HepG2 (cell line): ENCODE results near the gene KRTAP26-1. TPM values are rescaled to one million over a fixed set of nuclear protein-coding genes. Genes with fewer than 3 reads are reported as not detected.

Experiments used
- ATAC-seq: fragments of 200-7000 bp; cut with Tn5 transposase; 3 replicates; pipeline ENCODE4 v1.9.1; 2020; ENCODE audit warnings: mild to moderate bottlenecking, moderate library complexity
- BruUV-seq: library from RNA; stranded (reverse); fragments of 400-500 nt; replicated peaks from 2 replicates; lab custom pipeline; 2021; lab: Mats Ljungman, UMichigan
- CTCF ChIA-PET: fragments of 300-600 bp; formaldehyde crosslinking; extraction: SDS; loops from one replicate; lab custom pipeline; 2021; ENCODE audit warnings: low total read pairs, inconsistent platforms, low intra/inter-chr PET ratio; lab: Yijun Ruan, JAX
- POLR2A ChIA-PET: fragments of 350-600 bp; sonication (Branson Sonifier 250); formaldehyde crosslinking; loops from one replicate; lab custom pipeline; 2020; ENCODE audit warnings: antibody characterized with exemption, inconsistent platforms; lab: Yijun Ruan, JAX
- DNase-seq: peaks from one replicate; pipeline ENCODE4 v3.0.0-alpha.2; 2015; ENCODE audit warnings: low spot score
- FAIRE-seq: peaks from 3 replicates; lab custom pipeline; 2011; peaks lifted over from hg19 to GRCh38; lab: Jason Lieb, UNC
- H2AFZ ChIP-seq: one replicate; pipeline ENCODE4 v1.6.1; 2011; ENCODE audit warnings: low read length, inconsistent platforms
- H3K27ac ChIP-seq: fragments of 300-600 bp; 3 replicates; pipeline ENCODE4 v1.8.0; 2011; ENCODE audit warnings: mixed run types, mild to moderate bottlenecking, mixed read lengths, low read length, inconsistent platforms; ENCODE audit not compliant: insufficient read depth; ENCODE audit errors: extremely low read length
- H3K27me3 ChIP-seq, 2 experiments: fragments of 200-600 bp in 1 of 2; 2 replicates in 1 of 2; 3 replicates in 1 of 2; pipeline versions ENCODE4 v1.6.0 to v1.8.0; 2011; ENCODE audit warnings: low read length in 2 of 2, mild to moderate bottlenecking in 2 of 2, moderate library complexity in 2 of 2, inconsistent platforms in 1 of 2; ENCODE audit not compliant: insufficient read depth in 2 of 2, control insufficient read depth in 1 of 2
- H3K36me3 ChIP-seq, 2 experiments: fragments of 200-600 bp in 1 of 2; replicated peaks in 1 of 2; 2 replicates in 1 of 2; 3 replicates in 1 of 2; pipeline versions ENCODE4 v1.5.1 to v1.8.0; 2011; ENCODE audit warnings: low read length in 2 of 2, inconsistent platforms in 1 of 2; ENCODE audit not compliant: insufficient read depth in 2 of 2, control insufficient read depth in 1 of 2
- H3K4me1 ChIP-seq: 2 replicates; pipeline ENCODE4 v1.5.1; 2012; ENCODE audit warnings: low read length, inconsistent platforms; ENCODE audit not compliant: insufficient read depth
- H3K4me2 ChIP-seq: 2 replicates; pipeline ENCODE4 v1.6.0; 2011; ENCODE audit warnings: low read depth, low read length, inconsistent platforms
- H3K4me3 ChIP-seq, 3 experiments: fragments of 200-600 bp in 1 of 3; sonication (generic), shearing (Covaris generic) in 1 of 3; replicated peaks in 1 of 3; 2 replicates each; pipeline ENCODE4 v1.5.1; 2011 to 2016; ENCODE audit warnings: low read length in 3 of 3, inconsistent platforms in 2 of 3, low read depth in 2 of 3, mild to moderate bottlenecking in 2 of 3, control low read depth in 1 of 3, mixed read lengths in 1 of 3; ENCODE audit not compliant: insufficient read depth in 1 of 3
- H3K79me2 ChIP-seq: one replicate; pipeline ENCODE4 v1.6.1; 2011; ENCODE audit warnings: low read length, inconsistent platforms; ENCODE audit not compliant: insufficient read depth
- H3K9ac ChIP-seq: 2 replicates; pipeline ENCODE4 v1.6.0; 2011; ENCODE audit warnings: mild to moderate bottlenecking, low read depth, low read length, inconsistent platforms; ENCODE audit not compliant: insufficient read depth
- H3K9me3 ChIP-seq: 2 replicates; pipeline ENCODE4 v1.5.1; 2012; ENCODE audit warnings: mild to moderate bottlenecking, low read length
- H4K20me1 ChIP-seq: 2 replicates; pipeline ENCODE4 v1.6.0; 2011; ENCODE audit warnings: inconsistent platforms, mild to moderate bottlenecking, low read length, moderate library complexity; ENCODE audit not compliant: insufficient read depth
- FOXA1 ChIP-seq, 2 experiments: fragments of 450-650 bp in 1 of 2; sonication (generic) in 1 of 2; formaldehyde crosslinking in 1 of 2; IDR thresholded peaks; 2 replicates each; pipeline versions ENCODE4 v1.4.0 to v1.6.1; 2016 to 2020; ENCODE audit warnings: missing genetic modification reagents in 1 of 2
- KDM1A ChIP-seq: IDR thresholded peaks from 2 replicates; pipeline ENCODE4 v1.6.1; 2016; ENCODE audit warnings: missing compliant biosample characterization
- KLF12 ChIP-seq: sonication (generic); formaldehyde crosslinking; IDR thresholded peaks from 2 replicates; pipeline ENCODE4 v1.4.0; 2020; ENCODE audit warnings: missing genetic modification reagents, borderline replicate concordance
- SNAI1 ChIP-seq: sonication (generic); formaldehyde crosslinking; IDR thresholded peaks from 2 replicates; pipeline ENCODE4 v1.5.0; 2020; ENCODE audit warnings: mild to moderate bottlenecking, missing genetic modification reagents, borderline replicate concordance
- ZNF546 ChIP-seq: sonication (generic); formaldehyde crosslinking; conservative IDR thresholded peaks from 2 replicates; pipeline ENCODE4 v1.8.1; 2023; ENCODE audit warnings: mild to moderate bottlenecking, missing genetic modification reagents
- ZNF792 ChIP-seq: IDR thresholded peaks from 2 replicates; pipeline ENCODE4 v1.6.1; 2016
- ZNF850 ChIP-seq: sonication (generic); formaldehyde crosslinking; conservative IDR thresholded peaks from 2 replicates; pipeline ENCODE4 v1.9.0; 2021; ENCODE audit warnings: mild to moderate bottlenecking, missing genetic modification reagents
- WGBS: methylation state at CpG from one replicate; pipeline ENCODE4 v1.1.6; 2017; ENCODE audit warnings: low lambda C conversion rate; 5-methylcytosine and 5-hydroxymethylcytosine counted together
- in situ Hi-C: cut with HindIII; loops from 2 replicates; pipeline ENCODE4 v1.10.0; 2017; ENCODE audit warnings: low pct_unique_long_range_greater_than_20kb; ENCODE audit not compliant: extremely low pct_ligation_motif_present
- intact Hi-C: fragments of 100-400 bp; cut with micrococcal nuclease; formaldehyde crosslinking; loops from one replicate; pipeline ENCODE4 v1.10.0; 2022; ENCODE audit not compliant: unreplicated experiment
- polyA plus RNA-seq, 8 experiments: library from polyadenylated mRNA; depleted of rRNA in 3 of 8; stranded (reverse) in 7 of 8; unstranded in 1 of 8; fragments of >200 nt; fragmentation: Illumina TruSeq in 4 of 8; extraction: Trizol in 4 of 8; gene quantifications; 2 replicates each; pipeline versions ENCODE4 v1.2.1 to v1.2.3, GENCODE V29; 2011 to 2016; ENCODE audit warnings: low read depth in 4 of 8, missing spikeins in 1 of 8, mixed read lengths in 1 of 8; ENCODE audit not compliant: insufficient read depth in 1 of 8
- total RNA-seq, 5 experiments: library from RNA; depleted of rRNA; stranded (reverse); fragments of >200 nt; fragmentation: Illumina TruSeq; extraction: Trizol; gene quantifications; 2 replicates each; pipeline ENCODE4 v1.2.3, GENCODE V29; 2016; ENCODE audit warnings: low read depth in 1 of 5
- TF ChIP-seq, protein P1 (sequence below): sonication (generic); formaldehyde crosslinking; IDR thresholded peaks from 2 replicates; pipeline ENCODE4 v1.4.0; 2020; ENCODE audit warnings: mild to moderate bottlenecking, missing genetic modification reagents, borderline replicate concordance

The KRTAP26-1 gene
- total and polyA plus RNA-seq, 2 of the 13 experiments (the other 11 are each of a cell fraction or from before 2014, with no cell fraction given) = not detected

- Histone ChIP-seq H4K20me1 (no peaks in the 10 kb centered on the region), H3K79me2 (no peaks in the 10 kb centered on the region), H3K4me1 (no peaks in the 10 kb centered on the region), H3K4me3 (no peak within 1 kb of the TSS), H3K27ac (no peak within 1 kb of the TSS), H3K36me3 (no peaks in the 10 kb centered on the region), H3K27me3 (no peaks in the 10 kb centered on the region), H3K9me3 (peaks cover 96% of the 10 kb centered on the region), H3K9ac (no peak within 1 kb of the TSS), H3K4me2 (no peak within 1 kb of the TSS), H2AFZ (no peak within 1 kb of the TSS)
- 4% methylated on average over 2 of the region's 2 CpGs for WGBS
- TF ChIP-seq SNAI1 (CRISPR knock-in tag) = no peak
- TF ChIP-seq KDM1A = no peak
- TF ChIP-seq ZNF850 (CRISPR knock-in tag) = no peak
- TF ChIP-seq, protein P1, sequence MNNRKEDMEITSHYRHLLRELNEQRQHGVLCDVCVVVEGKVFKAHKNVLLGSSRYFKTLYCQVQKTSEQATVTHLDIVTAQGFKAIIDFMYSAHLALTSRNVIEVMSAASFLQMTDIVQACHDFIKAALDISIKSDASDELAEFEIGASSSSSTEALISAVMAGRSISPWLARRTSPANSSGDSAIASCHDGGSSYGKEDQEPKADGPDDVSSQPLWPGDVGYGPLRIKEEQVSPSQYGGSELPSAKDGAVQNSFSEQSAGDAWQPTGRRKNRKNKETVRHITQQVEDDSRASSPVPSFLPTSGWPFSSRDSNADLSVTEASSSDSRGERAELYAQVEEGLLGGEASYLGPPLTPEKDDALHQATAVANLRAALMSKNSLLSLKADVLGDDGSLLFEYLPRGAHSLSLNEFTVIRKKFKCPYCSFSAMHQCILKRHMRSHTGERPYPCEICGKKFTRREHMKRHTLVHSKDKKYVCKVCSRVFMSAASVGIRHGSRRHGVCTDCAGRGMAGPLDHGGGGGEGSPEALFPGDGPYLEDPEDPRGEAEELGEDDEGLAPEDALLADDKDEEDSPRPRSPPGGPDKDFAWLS (CRISPR knock-in tag) = no peak
- no peak for TF ChIP-seq ZNF546 (CRISPR knock-in tag)
- no peak for TF ChIP-seq FOXA1 (IDR thresholded peaks at IDR 0.05)
- TF ChIP-seq FOXA1 (CRISPR knock-in tag; IDR thresholded peaks at IDR 0.05) = no peak
- no peak for TF ChIP-seq KLF12 (CRISPR knock-in tag)
- no peak for TF ChIP-seq ZNF792 (CRISPR knock-in tag)
- in situ Hi-C loops = no loop called here
- intact Hi-C loops = no loop called here
- ATAC-seq = no peak
- DNase-seq = no peak
- no peak for FAIRE-seq
- BruUV-seq = no TSS peak
- POLR2A ChIA-PET = no interaction called here
- CTCF ChIA-PET = no interaction called here
These were observed 30.9 kb downstream of the KRTAP26-1 start, which contains the start of gene KRTAP25-1 for GRCh38 chr21:30289215-30289614. Gene KRTAP25-1 (minus strand): TSS chr21:30289514. CDS start chr21:30289490, 24 bp downstream.
